ENCODE results near the gene KRT3.
"Not testable (repeated sequence)": the region's sequence is repeated elsewhere in the genome, so short reads cannot be mapped to it uniquely, and the experiment has no call there.

Gene KRT3

GRCh38 chr12:52796839-52797528 is 1.1 kb upstream of the KRT3 start:
- H3K36me3 ChIP-seq, result no peaks in the 10 kb centered on the region
- H3K27me3 ChIP-seq, result peaks cover 2% of the 10 kb centered on the region
- no peaks in the 10 kb centered on the region for H3K9me3 ChIP-seq
- H3K4me3 ChIP-seq (ENCODE audit: low read depth in 1 of 2, low read length in 1 of 2), result no peak overlapping the region
- TF ChIP-seq CTCF (IDR thresholded peaks at IDR 0.05), result no peak
- H3K27ac ChIP-seq, result no peak overlapping the region
- no peaks in the 10 kb centered on the region for H3K4me1 ChIP-seq (ENCODE audit: control insufficient read depth in 1 of 2, insufficient read depth in 1 of 2, low read depth in 1 of 2, low read length in 1 of 2)

- no peaks in the 10 kb centered on the region for H3K36me3 ChIP-seq
- H3K9me3 ChIP-seq, result no peaks in the 10 kb centered on the region
- no peak overlapping the region for H3K4me3 ChIP-seq (ENCODE audit: low read depth in 1 of 2, low read length in 1 of 2)
- H3K27me3 ChIP-seq, result peaks cover 7% of the 10 kb centered on the region
- H3K27ac ChIP-seq, result no peak overlapping the region
- H3K4me1 ChIP-seq (ENCODE audit: control insufficient read depth in 1 of 2, insufficient read depth in 1 of 2, low read depth in 1 of 2, low read length in 1 of 2), result no peaks in the 10 kb centered on the region
- no peak for TF ChIP-seq CTCF (IDR thresholded peaks at IDR 0.05)
Observed at GRCh38 chr12:52796429-52796794, 495 bp upstream of the KRT3 start.

- not testable (repeated sequence) for H3K4me3 ChIP-seq (ENCODE audit: low read depth in 1 of 2, low read length in 1 of 2); H3K27ac ChIP-seq; H3K4me1 ChIP-seq (ENCODE audit: control insufficient read depth in 1 of 2, insufficient read depth in 1 of 2, low read depth in 1 of 2, low read length in 1 of 2); H3K9me3 ChIP-seq; H3K36me3 ChIP-seq
- peaks cover 18% of the 10 kb centered on the region for H3K27me3 ChIP-seq
Observed at GRCh38 chr12:52795332-52795674, 614 bp downstream of the KRT3 start.

GRCh38 chr12:52794479-52795331 is 1.2 kb downstream of the KRT3 start:
- H3K27ac ChIP-seq, result no peak overlapping the region
- H3K36me3 ChIP-seq, result no peaks in the 10 kb centered on the region
- H3K4me1 ChIP-seq (ENCODE audit: control insufficient read depth in 1 of 2, insufficient read depth in 1 of 2, low read depth in 1 of 2, low read length in 1 of 2), result no peaks in the 10 kb centered on the region
- H3K4me3 ChIP-seq (ENCODE audit: low read depth in 1 of 2, low read length in 1 of 2), result no peak overlapping the region
- TF ChIP-seq CTCF (IDR thresholded peaks at IDR 0.05), result no peak
- H3K27me3 ChIP-seq, result peaks cover 24% of the 10 kb centered on the region
- H3K9me3 ChIP-seq, result no peaks in the 10 kb centered on the region

GRCh38 chr12:52792185-52793029 is 3.5 kb downstream of the KRT3 start:
- Histone ChIP-seq H3K27ac (no peak overlapping the region), H3K27me3 (peaks cover 46% of the 10 kb centered on the region), H3K36me3 (no peaks in the 10 kb centered on the region), H3K4me1 (ENCODE audit: control insufficient read depth in 1 of 2, insufficient read depth in 1 of 2, low read depth in 1 of 2, low read length in 1 of 2) (no peaks in the 10 kb centered on the region), H3K4me3 (ENCODE audit: low read depth in 1 of 2, low read length in 1 of 2) (no peak overlapping the region), H3K9me3 (no peaks in the 10 kb centered on the region)
- TF ChIP-seq CTCF (IDR thresholded peaks at IDR 0.05), result no peak
